Endothelial cell (in vitro differentiated cells): ENCODE data around the gene ATP6V0D1. TPM values are rescaled to one million over a fixed set of nuclear protein-coding genes. Genes with fewer than 3 reads are reported as not detected.

Source experiments
- DNase-seq: peaks from one replicate; pipeline ENCODE4 v3.0.0; 2021; ENCODE audit warnings: low spot score
- H3K27ac Mint-ChIP-seq: one replicate; pipeline ENCODE4 v1.8.0; 2021; ENCODE audit warnings: mixed read lengths, inconsistent platforms; ENCODE audit not compliant: unreplicated experiment
- H3K27me3 Mint-ChIP-seq: one replicate; pipeline ENCODE4 v1.8.0; 2021; ENCODE audit warnings: mild to moderate bottlenecking, moderate library complexity, mixed read lengths, inconsistent platforms; ENCODE audit not compliant: unreplicated experiment
- H3K36me3 Mint-ChIP-seq: one replicate; pipeline ENCODE4 v1.8.0; 2021; ENCODE audit warnings: mild to moderate bottlenecking, low read depth, mixed read lengths, inconsistent platforms; ENCODE audit not compliant: unreplicated experiment
- H3K4me1 Mint-ChIP-seq: one replicate; pipeline ENCODE4 v1.8.0; 2021; ENCODE audit warnings: mild to moderate bottlenecking, mixed read lengths, inconsistent platforms; ENCODE audit not compliant: unreplicated experiment
- H3K4me3 Mint-ChIP-seq: one replicate; pipeline ENCODE4 v1.8.0; 2021; ENCODE audit warnings: mild to moderate bottlenecking, mixed read lengths, inconsistent platforms; ENCODE audit not compliant: unreplicated experiment
- H3K9me3 Mint-ChIP-seq: one replicate; pipeline ENCODE4 v1.8.0; 2021; ENCODE audit warnings: mixed read lengths, inconsistent platforms; ENCODE audit not compliant: unreplicated experiment
- total RNA-seq: library from RNA; stranded (reverse); fragmentation: NEBNext Ultra II Directional; extraction: Animal tissue kit (Norgen Biotek cat#: 25700); gene quantifications from one replicate; pipeline ENCODE4 v1.2.1, GENCODE V29; 2021; ENCODE audit not compliant: unreplicated experiment
- TF ChIP-seq, protein P1 (sequence below): fragments of 200-600 bp; sonication (generic); IDR thresholded peaks from one replicate; pipeline ENCODE4 v1.5.0; 2021; ENCODE audit warnings: antibody characterized with exemption; ENCODE audit not compliant: unreplicated experiment

ATP6V0D1 gene
- total RNA-seq, 1 donor from 2014 or later: 107 TPM

DNA sequence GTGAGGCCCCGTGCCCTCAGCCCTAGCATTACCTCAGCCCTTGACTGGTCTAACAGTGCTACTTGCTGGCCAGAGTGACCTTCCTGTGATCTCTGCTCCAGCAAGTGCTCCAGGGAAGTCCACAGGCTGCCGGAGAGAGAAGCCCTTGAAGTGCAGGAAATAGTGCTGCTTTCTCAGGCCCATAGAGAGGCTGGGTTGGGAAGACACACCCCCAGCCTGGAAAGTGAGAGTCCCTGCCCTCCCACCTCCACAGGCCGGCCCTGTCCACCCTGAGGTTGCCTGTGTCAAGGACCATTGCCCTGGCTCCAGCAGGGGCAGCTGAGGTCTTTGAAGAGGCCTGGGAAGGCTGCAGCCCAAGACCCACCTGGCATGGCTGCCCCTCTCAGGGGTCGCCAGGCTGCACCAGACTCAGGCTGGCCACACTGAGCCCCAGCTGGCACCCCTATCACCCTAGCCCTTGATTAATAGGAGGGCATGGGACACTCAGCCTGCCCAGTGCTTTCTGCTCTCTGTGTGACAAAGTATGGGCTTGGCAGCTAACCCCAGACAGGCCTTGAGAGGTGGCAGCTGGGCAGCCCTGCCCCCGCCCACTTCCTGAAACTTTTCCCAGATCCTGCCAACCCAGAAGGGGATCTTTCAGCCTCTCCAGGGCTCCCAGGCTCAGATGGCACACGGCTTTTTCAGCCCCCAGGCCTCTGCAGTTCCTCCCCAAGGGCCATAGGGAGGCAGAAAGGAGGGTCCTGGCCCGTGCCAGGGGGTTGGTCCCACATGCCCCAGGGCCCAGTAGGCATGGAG lies 21.7 kb downstream of the ATP6V0D1 start:
- H3K9me3 Mint-ChIP-seq: no peaks in the 10 kb centered on the region
- peaks cover 9% of the 10 kb centered on the region for H3K36me3 Mint-ChIP-seq
- peak; percentile 41 for DNase-seq
- H3K27me3 Mint-ChIP-seq: peaks cover 9% of the 10 kb centered on the region
- peak overlapping the region; percentile 7 for H3K27ac Mint-ChIP-seq
- peaks cover 23% of the 10 kb centered on the region for H3K4me1 Mint-ChIP-seq
- TF ChIP-seq, protein P1, sequence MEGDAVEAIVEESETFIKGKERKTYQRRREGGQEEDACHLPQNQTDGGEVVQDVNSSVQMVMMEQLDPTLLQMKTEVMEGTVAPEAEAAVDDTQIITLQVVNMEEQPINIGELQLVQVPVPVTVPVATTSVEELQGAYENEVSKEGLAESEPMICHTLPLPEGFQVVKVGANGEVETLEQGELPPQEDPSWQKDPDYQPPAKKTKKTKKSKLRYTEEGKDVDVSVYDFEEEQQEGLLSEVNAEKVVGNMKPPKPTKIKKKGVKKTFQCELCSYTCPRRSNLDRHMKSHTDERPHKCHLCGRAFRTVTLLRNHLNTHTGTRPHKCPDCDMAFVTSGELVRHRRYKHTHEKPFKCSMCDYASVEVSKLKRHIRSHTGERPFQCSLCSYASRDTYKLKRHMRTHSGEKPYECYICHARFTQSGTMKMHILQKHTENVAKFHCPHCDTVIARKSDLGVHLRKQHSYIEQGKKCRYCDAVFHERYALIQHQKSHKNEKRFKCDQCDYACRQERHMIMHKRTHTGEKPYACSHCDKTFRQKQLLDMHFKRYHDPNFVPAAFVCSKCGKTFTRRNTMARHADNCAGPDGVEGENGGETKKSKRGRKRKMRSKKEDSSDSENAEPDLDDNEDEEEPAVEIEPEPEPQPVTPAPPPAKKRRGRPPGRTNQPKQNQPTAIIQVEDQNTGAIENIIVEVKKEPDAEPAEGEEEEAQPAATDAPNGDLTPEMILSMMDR: no peak
- H3K4me3 Mint-ChIP-seq: no peak overlapping the region

DNA sequence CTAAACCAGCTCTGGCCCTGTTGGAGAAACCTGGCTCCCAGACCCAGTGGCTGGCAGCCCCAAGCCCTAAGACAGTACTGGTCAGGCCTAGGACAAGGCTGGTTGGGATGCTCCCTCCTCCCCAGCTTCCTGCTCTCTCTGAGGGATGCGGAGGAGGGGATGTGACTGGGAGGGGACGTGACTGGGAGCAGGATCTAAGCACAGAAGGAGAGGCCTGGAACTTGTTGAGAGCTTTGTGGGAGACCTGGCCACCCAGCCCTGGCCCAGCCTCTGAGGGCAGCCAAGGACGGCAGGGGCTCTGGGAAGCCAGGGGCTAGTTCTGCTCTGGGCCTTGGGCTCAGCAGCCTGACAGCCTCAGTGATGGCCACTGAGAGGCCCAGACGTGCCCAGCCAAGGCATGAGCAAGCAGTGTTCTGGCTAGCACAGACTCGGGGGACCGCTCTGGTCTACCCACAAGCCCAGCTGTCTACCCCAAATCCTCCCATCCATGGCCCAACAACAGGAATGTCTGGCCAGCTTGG lies 22.8 kb downstream of the ATP6V0D1 start:
- Mint-ChIP-seq H3K27me3 (peaks cover 12% of the 10 kb centered on the region), H3K4me1 (peaks cover 28% of the 10 kb centered on the region), H3K9me3 (no peaks in the 10 kb centered on the region), H3K27ac (no peak overlapping the region), H3K4me3 (no peak overlapping the region), H3K36me3 (peaks cover 9% of the 10 kb centered on the region)
- TF ChIP-seq, protein P1: no peak
- DNase-seq: no peak

DNA sequence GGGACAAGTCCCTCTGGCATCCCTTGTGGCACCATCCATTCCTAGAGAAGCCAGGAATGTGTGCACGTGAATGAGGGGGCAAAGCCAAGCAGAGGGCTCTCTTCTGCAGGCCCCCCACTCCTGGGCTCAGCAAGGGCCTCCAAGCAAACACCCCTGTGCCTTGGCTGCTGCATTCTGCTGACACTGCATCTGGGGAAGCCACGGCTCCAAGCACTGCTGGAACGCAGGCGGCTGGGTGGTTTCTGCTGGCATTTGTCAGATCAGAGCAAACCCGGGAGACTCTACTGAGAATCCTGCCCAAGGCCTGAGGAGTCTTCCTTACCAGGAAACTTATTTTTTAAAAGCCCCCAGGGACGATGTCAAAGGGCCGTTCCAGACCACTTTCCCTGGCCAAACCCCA lies 23.3 kb downstream of the ATP6V0D1 start:
- TF ChIP-seq, protein P1: no peak

DNA sequence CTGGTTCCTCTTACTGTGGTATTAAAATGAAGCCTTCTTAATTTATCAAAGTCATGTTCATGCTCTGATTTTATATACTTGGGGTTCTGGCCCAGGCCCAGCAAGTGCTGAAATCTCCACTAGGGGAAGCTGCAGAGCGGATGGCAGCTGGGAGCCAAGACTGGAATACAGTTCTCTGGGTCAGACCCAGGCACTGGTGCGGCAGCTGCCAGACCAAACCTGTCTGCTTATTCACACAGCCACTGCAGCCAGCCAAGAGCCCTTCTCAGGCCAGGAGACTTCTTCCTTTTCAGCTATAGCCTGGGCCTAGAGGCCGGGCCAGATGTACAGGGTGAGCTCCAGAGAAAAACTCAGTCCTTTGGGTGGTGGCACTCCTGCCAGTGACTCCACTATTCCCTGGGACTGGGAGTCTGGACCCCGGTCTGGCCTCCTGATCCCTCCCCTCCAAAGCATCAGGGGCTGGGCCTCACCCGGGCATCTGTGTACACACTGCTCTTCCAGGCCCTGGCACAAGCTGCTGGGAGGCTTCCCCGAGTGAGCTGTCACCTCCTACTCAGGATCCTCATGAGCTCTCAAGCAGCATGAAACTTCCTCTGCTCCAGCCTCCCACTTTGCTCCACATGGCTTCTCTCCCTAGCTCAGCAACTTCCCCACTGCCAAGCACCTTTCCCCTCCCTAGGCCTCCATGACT lies 24.4 kb downstream of the ATP6V0D1 start:
- Mint-ChIP-seq H3K36me3 (peaks cover 7% of the 10 kb centered on the region), H3K4me3 (peak overlapping the region; percentile 63), H3K4me1 (peaks cover 28% of the 10 kb centered on the region), H3K27ac (no peak overlapping the region), H3K9me3 (no peaks in the 10 kb centered on the region), H3K27me3 (peaks cover 11% of the 10 kb centered on the region)
- no peak for DNase-seq
- TF ChIP-seq, protein P1: no peak

More for the DNA sequence above, 23.3 kb downstream of the ATP6V0D1 start:
- Mint-ChIP-seq H3K4me1 (peaks cover 28% of the 10 kb centered on the region), H3K36me3 (peaks cover 9% of the 10 kb centered on the region), H3K9me3 (no peaks in the 10 kb centered on the region), H3K27me3 (peaks cover 12% of the 10 kb centered on the region), H3K4me3 (no peak overlapping the region), H3K27ac (no peak overlapping the region)
- no peak for DNase-seq
